ENCODE results near the gene KDM5C. TPM values are rescaled to one million over a fixed set of nuclear protein-coding genes. Genes with fewer than 3 reads are reported as not detected.

The KDM5C gene
- total and polyA plus RNA-seq, 2 experiments from 2014 or later: 74.5 to 144 TPM

- 66% methylated on average over 7 of the region's 7 CpGs for WGBS (ENCODE audit: low lambda C conversion rate, missing lambda C conversion rate)
- H3K36me3 ChIP-seq (replicated peaks; ENCODE audit: insufficient read depth, low read depth): no peaks in the 10 kb centered on the region
- H3K9me3 ChIP-seq (ENCODE audit: low read depth): no peaks in the 10 kb centered on the region
- H3K79me2 ChIP-seq: no peaks in the 10 kb centered on the region
- no peak overlapping the region for H3K4me3 ChIP-seq
- no peaks in the 10 kb centered on the region for H3K27me3 ChIP-seq
- H3K9me2 ChIP-seq (replicated peaks; ENCODE audit: insufficient read depth): no peaks in the 10 kb centered on the region
- H3K4me1 ChIP-seq (ENCODE audit: insufficient read depth): no peaks in the 10 kb centered on the region
- DNase-seq (ENCODE audit: low spot score): no peak
- no peak overlapping the region for H3K4me2 ChIP-seq
- no peak overlapping the region for H3K27ac ChIP-seq
- H4K20me1 ChIP-seq (ENCODE audit: insufficient read depth, poor library complexity, severe bottlenecking): no peaks in the 10 kb centered on the region
- no peak overlapping the region for H2AFZ ChIP-seq
- TF ChIP-seq CTCF (IDR thresholded peaks at IDR 0.05; ENCODE audit: poor library complexity) (no peak), EZH2phosphoT487 (IDR thresholded peaks at IDR 0.05; ENCODE audit: low read depth, severe bottlenecking, unreplicated experiment) (no peak), EZH2 (IDR thresholded peaks at IDR 0.05; ENCODE audit: borderline replicate concordance) (no peak)
Measured at GRCh38 chrX:53261355-53261972, 36.5 kb upstream of the KDM5C start.

DNA sequence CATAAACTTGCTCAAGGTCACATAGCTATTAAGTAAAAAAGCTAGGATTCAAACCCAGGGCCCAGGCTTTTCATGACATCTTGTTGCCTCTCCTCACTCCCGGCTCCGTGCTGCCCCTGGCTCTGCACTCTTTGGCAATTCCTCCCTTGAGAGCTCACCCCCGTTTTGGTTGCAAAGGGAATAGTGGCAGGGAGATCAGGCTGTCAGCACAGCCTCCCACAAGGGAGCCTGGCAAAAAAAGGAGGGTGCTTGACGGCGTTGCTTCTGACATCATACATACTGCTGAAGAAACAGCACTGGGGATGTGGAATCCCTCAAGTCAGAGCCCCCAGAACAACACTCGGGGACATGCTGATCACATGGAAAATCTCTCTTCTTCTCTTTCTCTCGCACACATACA is 35.8 kb upstream of the KDM5C start:
- Histone ChIP-seq H3K9me2 (replicated peaks; ENCODE audit: insufficient read depth) (no peaks in the 10 kb centered on the region), H4K20me1 (ENCODE audit: insufficient read depth, poor library complexity, severe bottlenecking) (no peaks in the 10 kb centered on the region), H3K4me2 (no peak overlapping the region), H3K79me2 (no peaks in the 10 kb centered on the region), H3K27me3 (no peaks in the 10 kb centered on the region), H3K4me3 (no peak overlapping the region), H3K36me3 (replicated peaks; ENCODE audit: insufficient read depth, low read depth) (no peaks in the 10 kb centered on the region), H3K4me1 (ENCODE audit: insufficient read depth) (no peaks in the 10 kb centered on the region), H2AFZ (no peak overlapping the region), H3K27ac (no peak overlapping the region), H3K9me3 (ENCODE audit: low read depth) (no peaks in the 10 kb centered on the region)
- 77% methylated on average over 7 of the region's 7 CpGs for WGBS (ENCODE audit: low lambda C conversion rate, missing lambda C conversion rate)
- no peak for TF ChIP-seq EZH2phosphoT487 (IDR thresholded peaks at IDR 0.05; ENCODE audit: low read depth, severe bottlenecking, unreplicated experiment)
- TF ChIP-seq EZH2 (IDR thresholded peaks at IDR 0.05; ENCODE audit: borderline replicate concordance): no peak
- TF ChIP-seq CTCF (IDR thresholded peaks at IDR 0.05; ENCODE audit: poor library complexity): no peak
- no peak for DNase-seq (ENCODE audit: low spot score)

- H3K9me2 ChIP-seq (replicated peaks; ENCODE audit: insufficient read depth): no peaks in the 10 kb centered on the region
- no peaks in the 10 kb centered on the region for H3K27me3 ChIP-seq
- H3K79me2 ChIP-seq: no peaks in the 10 kb centered on the region
- no peaks in the 10 kb centered on the region for H3K9me3 ChIP-seq (ENCODE audit: low read depth)
- TF ChIP-seq EZH2 (IDR thresholded peaks at IDR 0.05; ENCODE audit: borderline replicate concordance) (no peak), CTCF (IDR thresholded peaks at IDR 0.05; ENCODE audit: poor library complexity) (no peak), EZH2phosphoT487 (IDR thresholded peaks at IDR 0.05; ENCODE audit: low read depth, severe bottlenecking, unreplicated experiment) (no peak)
- H3K27ac ChIP-seq: no peak overlapping the region
- no peak overlapping the region for H2AFZ ChIP-seq
- no peaks in the 10 kb centered on the region for H3K36me3 ChIP-seq (replicated peaks; ENCODE audit: insufficient read depth, low read depth)
- H3K4me2 ChIP-seq: no peak overlapping the region
- no peaks in the 10 kb centered on the region for H4K20me1 ChIP-seq (ENCODE audit: insufficient read depth, poor library complexity, severe bottlenecking)
- DNase-seq (ENCODE audit: low spot score): no peak
- WGBS (ENCODE audit: low lambda C conversion rate, missing lambda C conversion rate): 90% methylated on average over 6 of the region's 6 CpGs
- no peak overlapping the region for H3K4me3 ChIP-seq
- no peaks in the 10 kb centered on the region for H3K4me1 ChIP-seq (ENCODE audit: insufficient read depth)
Measured at GRCh38 chrX:53257670-53258423, 32.8 kb upstream of the KDM5C start.
